GM12878 (cell line): ENCODE data around the gene ARHGAP1. TPM values are rescaled to one million over a fixed set of nuclear protein-coding genes. Genes with fewer than 3 reads are reported as not detected.

Source experiments
- ATAC-seq: fragments of 200-7000 bp; cut with Tn5 transposase; 3 replicates; pipeline ENCODE4 v1.9.1; 2020; ENCODE audit warnings: mild to moderate bottlenecking, moderate library complexity
- BruUV-seq: library from RNA; stranded (reverse); fragments of 400-500 nt; replicated peaks from 2 replicates; lab custom pipeline; 2021; lab: Mats Ljungman, UMichigan
- CTCF ChIA-PET: fragments of 300-600 bp; sonication (Branson Sonifier 250); formaldehyde crosslinking; extraction: SDS; loops from one replicate; lab custom pipeline; 2021; ENCODE audit warnings: inconsistent platforms; lab: Yijun Ruan, JAX
- POLR2A ChIA-PET: fragments of 350-600 bp; formaldehyde crosslinking; extraction: SDS; loops from one replicate; lab custom pipeline; 2021; ENCODE audit warnings: inconsistent platforms; lab: Charles Lee
- RAD21 ChIA-PET: fragments of 300-600 bp; sonication (Branson Sonifier 250); formaldehyde crosslinking; loops from one replicate; lab custom pipeline; 2023; ENCODE audit warnings: antibody characterized with exemption; ENCODE audit not compliant: unreplicated experiment; lab: Charles Lee
- SMC1A ChIA-PET: fragments of 300-600 bp; sonication (Branson Sonifier 250); formaldehyde crosslinking; loops from one replicate; lab custom pipeline; 2023; ENCODE audit not compliant: unreplicated experiment, uncharacterized antibody; lab: Charles Lee
- DNase-seq: peaks from one replicate; pipeline ENCODE4 v3.0.0-alpha.2; 2011; ENCODE audit warnings: low read depth, low spot score
- FAIRE-seq: peaks from 3 replicates; lab custom pipeline; 2011; peaks lifted over from hg19 to GRCh38; lab: Jason Lieb, UNC
- H2AFZ ChIP-seq: 2 replicates; pipeline ENCODE4 v1.6.0; 2011; ENCODE audit warnings: low read depth, low read length, control low read depth; ENCODE audit not compliant: control insufficient read depth
- H3K27ac ChIP-seq: 2 replicates; pipeline ENCODE4 v1.5.1; 2011; ENCODE audit warnings: control low read depth; ENCODE audit not compliant: control insufficient read depth, insufficient read depth
- H3K27me3 ChIP-seq, 2 experiments: replicated peaks in 1 of 2; 2 replicates each; pipeline versions ENCODE4 v1.6.0 to v1.6.1; 2011; ENCODE audit warnings: low read length in 1 of 2; ENCODE audit not compliant: control insufficient read depth in 2 of 2, insufficient read depth in 2 of 2
- H3K36me3 ChIP-seq, 2 experiments: 2 replicates each; pipeline ENCODE4 v1.5.1; 2011; ENCODE audit warnings: low read length in 1 of 2; ENCODE audit not compliant: control insufficient read depth in 2 of 2, insufficient read depth in 2 of 2
- H3K4me1 ChIP-seq: 2 replicates; pipeline ENCODE4 v1.6.1; 2011; ENCODE audit warnings: mild to moderate bottlenecking, low read length, moderate library complexity, mixed read lengths; ENCODE audit not compliant: control insufficient read depth, insufficient read depth
- H3K4me2 ChIP-seq: 2 replicates; pipeline ENCODE4 v1.6.0; 2011; ENCODE audit warnings: control low read depth; ENCODE audit not compliant: control insufficient read depth, insufficient read depth
- H3K4me3 ChIP-seq: fragments of 200-600 bp; sonication (generic); 2 replicates; pipeline ENCODE4 v1.5.1; 2016
- H3K79me2 ChIP-seq: 2 replicates; pipeline ENCODE4 v1.6.0; 2011; ENCODE audit warnings: low read length; ENCODE audit not compliant: control insufficient read depth, insufficient read depth
- H3K9ac ChIP-seq: 2 replicates; pipeline ENCODE4 v1.8.0; 2011; ENCODE audit warnings: low read length, control low read depth, mixed read lengths; ENCODE audit not compliant: control insufficient read depth, insufficient read depth
- H3K9me3 ChIP-seq: replicated peaks from 3 replicates; pipeline ENCODE4 v1.5.1; 2011; ENCODE audit warnings: mild to moderate bottlenecking, low read length; ENCODE audit not compliant: control insufficient read depth, insufficient read depth
- H4K20me1 ChIP-seq: 2 replicates; pipeline ENCODE4 v1.6.0; 2011; ENCODE audit not compliant: control insufficient read depth, insufficient read depth
- FOXK2 ChIP-seq: fragments of 450-650 bp; IDR thresholded peaks from 2 replicates; pipeline ENCODE4 v1.6.1; 2017; ENCODE audit warnings: mild to moderate bottlenecking, moderate library complexity
- HDGF ChIP-seq: fragments of 450-650 bp; IDR thresholded peaks from 2 replicates; pipeline ENCODE4 v1.6.1; 2016; ENCODE audit warnings: antibody characterized with exemption
- MEF2B ChIP-seq: fragments of 450-650 bp; IDR thresholded peaks from 2 replicates; pipeline ENCODE4 v1.6.1; 2018; ENCODE audit warnings: mild to moderate bottlenecking, moderate library complexity; ENCODE audit not compliant: partially characterized antibody, poor library complexity, severe bottlenecking
- NFIC ChIP-seq: IDR thresholded peaks from 2 replicates; pipeline ENCODE4 v1.6.1; 2012; ENCODE audit warnings: low read depth, mild to moderate bottlenecking, inconsistent platforms, low read length, moderate library complexity
- NFYB ChIP-seq: IDR thresholded peaks from 2 replicates; pipeline ENCODE4 v1.6.1; 2011; ENCODE audit warnings: low read depth, mild to moderate bottlenecking, low read length, improper control_type of control experiment, moderate library complexity; ENCODE audit not compliant: insufficient read depth
- PAX8 ChIP-seq: fragments of 450-650 bp; IDR thresholded peaks from 2 replicates; pipeline ENCODE4 v1.6.1; 2017; ENCODE audit warnings: mild to moderate bottlenecking, moderate library complexity
- RB1 ChIP-seq: fragments of 450-650 bp; formaldehyde crosslinking; IDR thresholded peaks from 2 replicates; pipeline ENCODE4 v1.6.1; 2017; ENCODE audit warnings: mild to moderate bottlenecking, borderline replicate concordance
- YY1 ChIP-seq: IDR thresholded peaks from 2 replicates; pipeline ENCODE4 v1.6.1; 2011; ENCODE audit warnings: low read depth, mild to moderate bottlenecking, low read length
- ZNF622 ChIP-seq: fragments of 450-650 bp; IDR thresholded peaks from 2 replicates; pipeline ENCODE4 v1.6.1; 2017; ENCODE audit warnings: mild to moderate bottlenecking, inconsistent platforms
- ZSCAN29 ChIP-seq: fragments of 450-650 bp; IDR thresholded peaks from 2 replicates; pipeline ENCODE4 v1.6.1; 2017; ENCODE audit warnings: mild to moderate bottlenecking, moderate library complexity
- WGBS: methylation state at CpG from one replicate; pipeline ENCODE4 v1.1.6; 2016; ENCODE audit warnings: low lambda C conversion rate; ENCODE audit not compliant: insufficient replicate concordance, insufficient coverage; ENCODE audit errors: missing lambda C conversion rate; 5-methylcytosine and 5-hydroxymethylcytosine counted together
- in situ Hi-C: fragments of 300-500 bp; cut with MboI; formaldehyde crosslinking; loops from 9 replicates; pipeline ENCODE4 v1.14.3; 2018; ENCODE audit warnings: mixed read lengths
- intact Hi-C: fragments of 100-400 bp; cut with micrococcal nuclease; formaldehyde crosslinking; loops from one replicate; pipeline ENCODE4 v1.14.2; 2022; ENCODE audit not compliant: unreplicated experiment
- polyA plus RNA-seq, 11 experiments: library from polyadenylated mRNA; depleted of rRNA in 4 of 11; unstranded in 6 of 11; stranded (reverse) in 5 of 11; fragments of >200 nt; fragmentation: Nextera tagmentation in 4 of 11; fragmentation: Illumina TruSeq in 1 of 11; extraction: Ambion mirVana in 4 of 11; extraction: Trizol in 1 of 11; gene quantifications; 1 replicate in 1 of 11; 2 replicates in 10 of 11; pipeline versions ENCODE4 v1.2.1 to v1.2.3, GENCODE V29; 2011 to 2016; ENCODE audit warnings: inconsistent platforms in 2 of 11, missing spikeins in 2 of 11, low read depth in 1 of 11
- total RNA-seq, 4 experiments: library from RNA; depleted of rRNA in 3 of 4; stranded (reverse); fragments of >200 nt in 3 of 4; fragmentation: Illumina TruSeq in 1 of 4; extraction: Trizol in 1 of 4; gene quantifications; 2 replicates each; pipeline versions ENCODE4 v1.2.1 to v1.2.3, GENCODE V29; 2013 to 2021
- TF ChIP-seq, protein P1 (sequence below): IDR thresholded peaks from 2 replicates; pipeline ENCODE4 v1.6.1; 2011; ENCODE audit warnings: borderline replicate concordance, low read depth, mild to moderate bottlenecking, moderate library complexity, low read length; ENCODE audit not compliant: insufficient read depth, poor library complexity, severe bottlenecking
- TF ChIP-seq, protein P2 (sequence below): fragments of 450-650 bp; IDR thresholded peaks from 2 replicates; pipeline ENCODE4 v1.6.1; 2017; ENCODE audit warnings: mild to moderate bottlenecking, moderate library complexity
- TF ChIP-seq, protein P3 (sequence below): IDR thresholded peaks from 2 replicates; pipeline ENCODE4 v1.6.1; 2012; ENCODE audit warnings: low read length, inconsistent platforms
- TF ChIP-seq, protein P4 (sequence below): fragments of 450-650 bp; IDR thresholded peaks from 2 replicates; pipeline ENCODE4 v1.6.1; 2016; ENCODE audit warnings: mild to moderate bottlenecking

ARHGAP1 gene
- total and polyA plus RNA-seq, 10 of the 15 experiments (the other 5 are each of a cell fraction or from before 2014, with no cell fraction given): 4.3 to 45.5 (median 23.2) TPM

DNA sequence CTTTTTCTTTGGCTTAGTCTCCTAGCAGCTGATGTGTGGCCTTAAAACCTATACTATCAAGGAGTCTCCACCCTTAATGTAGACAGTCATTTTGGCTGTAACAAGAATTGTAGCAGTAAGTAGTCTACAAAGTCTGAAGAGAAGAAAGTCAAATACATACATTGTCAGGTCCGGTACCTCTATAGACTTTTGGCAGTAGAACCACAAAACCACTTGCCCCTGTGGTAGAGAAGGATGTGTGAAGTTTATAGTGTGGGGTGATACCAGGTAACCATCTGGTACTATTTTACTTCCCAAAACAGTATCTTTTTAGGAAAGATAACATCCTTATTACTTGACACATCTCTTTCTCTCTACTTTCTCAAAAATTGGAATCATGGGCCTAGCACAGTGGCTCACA is 67.9 kb downstream of the ARHGAP1 start:
- BruUV-seq: no TSS peak
- FAIRE-seq: no peak
- H3K27ac ChIP-seq: no peak overlapping the region
- H3K27me3 ChIP-seq: no peaks in the 10 kb centered on the region
- no peaks in the 10 kb centered on the region for H3K9me3 ChIP-seq
- no peaks in the 10 kb centered on the region; a peak in 2 of 4 replicates for H3K36me3 ChIP-seq
- ChIA-PET CTCF (interaction anchor here (4.0 kb wide), 1 partner anchor 14 kb away, joined by 19 read pairs; the partner anchor contains the start of genes ATG13 and HARBI1), POLR2A (no interaction called here), SMC1A (interaction anchor here (1.8 kb wide), 1 partner anchor 14 kb away, joined by 6 read pairs; no protein-coding TSS in a partner anchor), RAD21 (no interaction called here)
- WGBS: 94% methylated on average over 1 of the region's 1 CpG
- H3K4me1 ChIP-seq: no peaks in the 10 kb centered on the region
- H4K20me1 ChIP-seq: no peaks in the 10 kb centered on the region
- H3K4me3 ChIP-seq: no peak overlapping the region
- ATAC-seq: no peak
- intact Hi-C loops (no loop called here), in situ Hi-C loops (no loop called here)
- DNase-seq: no peak
- no peak overlapping the region for H3K9ac ChIP-seq
- no peaks in the 10 kb centered on the region for H3K79me2 ChIP-seq
- no peak overlapping the region for H3K4me2 ChIP-seq
- H2AFZ ChIP-seq: no peak overlapping the region
- TF ChIP-seq YY1: no peak
- no peak for TF ChIP-seq RB1
- TF ChIP-seq, protein P1, sequence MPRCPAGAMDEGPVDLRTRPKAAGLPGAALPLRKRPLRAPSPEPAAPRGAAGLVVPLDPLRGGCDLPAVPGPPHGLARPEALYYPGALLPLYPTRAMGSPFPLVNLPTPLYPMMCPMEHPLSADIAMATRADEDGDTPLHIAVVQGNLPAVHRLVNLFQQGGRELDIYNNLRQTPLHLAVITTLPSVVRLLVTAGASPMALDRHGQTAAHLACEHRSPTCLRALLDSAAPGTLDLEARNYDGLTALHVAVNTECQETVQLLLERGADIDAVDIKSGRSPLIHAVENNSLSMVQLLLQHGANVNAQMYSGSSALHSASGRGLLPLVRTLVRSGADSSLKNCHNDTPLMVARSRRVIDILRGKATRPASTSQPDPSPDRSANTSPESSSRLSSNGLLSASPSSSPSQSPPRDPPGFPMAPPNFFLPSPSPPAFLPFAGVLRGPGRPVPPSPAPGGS: no peak
- TF ChIP-seq ZNF622: no peak
- no peak for TF ChIP-seq MEF2B
- TF ChIP-seq, protein P2, sequence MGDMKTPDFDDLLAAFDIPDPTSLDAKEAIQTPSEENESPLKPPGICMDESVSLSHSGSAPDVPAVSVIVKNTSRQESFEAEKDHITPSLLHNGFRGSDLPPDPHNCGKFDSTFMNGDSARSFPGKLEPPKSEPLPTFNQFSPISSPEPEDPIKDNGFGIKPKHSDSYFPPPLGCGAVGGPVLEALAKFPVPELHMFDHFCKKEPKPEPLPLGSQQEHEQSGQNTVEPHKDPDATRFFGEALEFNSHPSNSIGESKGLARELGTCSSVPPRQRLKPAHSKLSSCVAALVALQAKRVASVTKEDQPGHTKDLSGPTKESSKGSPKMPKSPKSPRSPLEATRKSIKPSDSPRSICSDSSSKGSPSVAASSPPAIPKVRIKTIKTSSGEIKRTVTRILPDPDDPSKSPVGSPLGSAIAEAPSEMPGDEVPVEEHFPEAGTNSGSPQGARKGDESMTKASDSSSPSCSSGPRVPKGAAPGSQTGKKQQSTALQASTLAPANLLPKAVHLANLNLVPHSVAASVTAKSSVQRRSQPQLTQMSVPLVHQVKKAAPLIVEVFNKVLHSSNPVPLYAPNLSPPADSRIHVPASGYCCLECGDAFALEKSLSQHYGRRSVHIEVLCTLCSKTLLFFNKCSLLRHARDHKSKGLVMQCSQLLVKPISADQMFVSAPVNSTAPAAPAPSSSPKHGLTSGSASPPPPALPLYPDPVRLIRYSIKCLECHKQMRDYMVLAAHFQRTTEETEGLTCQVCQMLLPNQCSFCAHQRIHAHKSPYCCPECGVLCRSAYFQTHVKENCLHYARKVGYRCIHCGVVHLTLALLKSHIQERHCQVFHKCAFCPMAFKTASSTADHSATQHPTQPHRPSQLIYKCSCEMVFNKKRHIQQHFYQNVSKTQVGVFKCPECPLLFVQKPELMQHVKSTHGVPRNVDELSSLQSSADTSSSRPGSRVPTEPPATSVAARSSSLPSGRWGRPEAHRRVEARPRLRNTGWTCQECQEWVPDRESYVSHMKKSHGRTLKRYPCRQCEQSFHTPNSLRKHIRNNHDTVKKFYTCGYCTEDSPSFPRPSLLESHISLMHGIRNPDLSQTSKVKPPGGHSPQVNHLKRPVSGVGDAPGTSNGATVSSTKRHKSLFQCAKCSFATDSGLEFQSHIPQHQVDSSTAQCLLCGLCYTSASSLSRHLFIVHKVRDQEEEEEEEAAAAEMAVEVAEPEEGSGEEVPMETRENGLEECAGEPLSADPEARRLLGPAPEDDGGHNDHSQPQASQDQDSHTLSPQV: no peak
- TF ChIP-seq FOXK2: no peak
- no peak for TF ChIP-seq NFIC
- TF ChIP-seq, protein P3, sequence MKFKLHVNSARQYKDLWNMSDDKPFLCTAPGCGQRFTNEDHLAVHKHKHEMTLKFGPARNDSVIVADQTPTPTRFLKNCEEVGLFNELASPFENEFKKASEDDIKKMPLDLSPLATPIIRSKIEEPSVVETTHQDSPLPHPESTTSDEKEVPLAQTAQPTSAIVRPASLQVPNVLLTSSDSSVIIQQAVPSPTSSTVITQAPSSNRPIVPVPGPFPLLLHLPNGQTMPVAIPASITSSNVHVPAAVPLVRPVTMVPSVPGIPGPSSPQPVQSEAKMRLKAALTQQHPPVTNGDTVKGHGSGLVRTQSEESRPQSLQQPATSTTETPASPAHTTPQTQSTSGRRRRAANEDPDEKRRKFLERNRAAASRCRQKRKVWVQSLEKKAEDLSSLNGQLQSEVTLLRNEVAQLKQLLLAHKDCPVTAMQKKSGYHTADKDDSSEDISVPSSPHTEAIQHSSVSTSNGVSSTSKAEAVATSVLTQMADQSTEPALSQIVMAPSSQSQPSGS: no peak
- no peak for TF ChIP-seq HDGF
- TF ChIP-seq, protein P4, sequence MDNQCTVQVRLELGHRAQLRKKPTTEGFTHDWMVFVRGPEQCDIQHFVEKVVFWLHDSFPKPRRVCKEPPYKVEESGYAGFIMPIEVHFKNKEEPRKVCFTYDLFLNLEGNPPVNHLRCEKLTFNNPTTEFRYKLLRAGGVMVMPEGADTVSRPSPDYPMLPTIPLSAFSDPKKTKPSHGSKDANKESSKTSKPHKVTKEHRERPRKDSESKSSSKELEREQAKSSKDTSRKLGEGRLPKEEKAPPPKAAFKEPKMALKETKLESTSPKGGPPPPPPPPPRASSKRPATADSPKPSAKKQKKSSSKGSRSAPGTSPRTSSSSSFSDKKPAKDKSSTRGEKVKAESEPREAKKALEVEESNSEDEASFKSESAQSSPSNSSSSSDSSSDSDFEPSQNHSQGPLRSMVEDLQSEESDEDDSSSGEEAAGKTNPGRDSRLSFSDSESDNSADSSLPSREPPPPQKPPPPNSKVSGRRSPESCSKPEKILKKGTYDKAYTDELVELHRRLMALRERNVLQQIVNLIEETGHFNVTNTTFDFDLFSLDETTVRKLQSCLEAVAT: no peak
- TF ChIP-seq NFYB: no peak
- TF ChIP-seq ZSCAN29: no peak
- no peak for TF ChIP-seq PAX8
